DMS 273 (cell line): Measurements from ENCODE around the gene DDX46.
A peak's percentile ranks its signal among the peaks of the same experiment; 100 is the strongest.
"Not testable (repeated sequence)": the region's sequence is repeated elsewhere in the genome, so short reads cannot be mapped to it uniquely, and the experiment has no call there.

Experiments
- DNase-seq: peaks from one replicate; lab custom pipeline; 2025; ENCODE audit not compliant: unreplicated experiment; lab: John Stamatoyannopoulos, UW

DDX46 gene

DNA sequence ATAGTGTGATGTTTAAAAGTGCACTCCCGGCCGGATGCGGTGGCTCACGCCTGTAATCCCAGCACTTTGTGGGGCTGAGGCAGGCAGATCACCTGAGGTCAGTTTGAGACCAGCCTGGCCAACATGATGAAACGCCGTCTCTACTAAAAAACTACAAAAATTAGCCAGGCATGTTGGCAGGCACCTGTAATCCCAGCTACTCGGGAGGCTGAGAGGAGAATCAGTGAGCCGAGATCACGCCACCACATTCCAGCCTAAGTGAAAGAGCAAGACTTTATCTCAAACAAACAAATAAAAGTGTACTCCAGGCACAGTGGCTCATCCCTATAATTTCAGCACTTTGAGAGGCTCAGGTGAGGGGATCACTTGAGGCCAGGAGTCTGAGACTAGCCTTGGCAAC is 79.8 kb downstream of the DDX46 start:
- not testable (repeated sequence) for DNase-seq

GRCh38 chr5:134840811-134841210 is 82.2 kb downstream of the DDX46 start:
- no peak for DNase-seq

DNA sequence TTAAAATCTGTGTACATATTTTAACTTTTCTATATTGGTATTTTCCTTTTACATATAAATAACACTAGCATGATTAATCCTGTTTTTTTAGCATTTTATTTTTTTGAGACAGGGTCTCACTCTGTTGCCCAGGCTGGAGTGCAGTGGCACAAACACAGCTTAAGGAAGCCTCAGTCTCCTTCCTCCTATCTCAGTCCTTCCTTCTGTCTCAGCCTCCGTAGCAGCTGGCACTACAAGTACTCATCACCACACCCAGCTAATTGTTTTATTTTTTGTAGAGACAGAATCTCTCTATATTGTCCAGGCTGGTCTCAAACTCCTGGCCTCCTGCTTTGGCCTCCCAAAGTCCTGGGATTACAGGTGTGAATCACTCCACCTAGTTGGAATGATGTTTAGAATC is 85.7 kb downstream of the DDX46 start:
- DNase-seq, result no peak

DNA sequence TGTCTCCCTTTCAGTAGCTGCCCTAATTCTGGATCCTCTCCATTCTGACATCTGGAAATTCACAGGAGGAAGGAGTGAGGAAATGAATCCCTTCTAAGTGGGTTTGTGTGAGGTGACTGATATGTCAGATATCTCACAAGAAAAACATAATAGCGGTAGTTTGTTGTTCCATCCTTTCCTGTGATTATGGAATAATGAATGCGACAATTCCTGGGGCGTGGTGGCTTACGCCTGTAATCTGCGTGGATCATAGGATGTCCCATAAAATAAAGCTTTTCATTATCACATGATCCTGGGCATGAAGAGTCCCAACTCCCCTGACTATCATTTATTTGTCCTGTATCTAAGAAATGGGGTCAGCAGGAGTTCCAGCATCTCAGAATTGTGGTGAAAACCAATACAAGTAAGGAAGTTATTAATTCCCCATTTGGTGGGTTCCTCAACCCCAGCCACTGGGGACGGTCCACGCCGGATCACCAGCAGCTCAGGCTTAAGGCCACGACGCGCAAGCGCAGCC is 86.8 kb downstream of the DDX46 start:
- peak; percentile 56 for DNase-seq

- peak; percentile 99 for DNase-seq
Measured at GRCh38 chr5:134845852-134846640, 87.5 kb downstream of the DDX46 start, which contains the start of gene C5orf24. Gene C5orf24, plus strand, starts transcription at chr5:134845968. Its CDS starts 8,933 bp downstream, at chr5:134854901.

GRCh38 chr5:134846641-134846960 is 88.0 kb downstream of the DDX46 start:
- peak; percentile 69 for DNase-seq

- not testable (repeated sequence) for DNase-seq
Measured at GRCh38 chr5:134849434-134849933, 90.9 kb downstream of the DDX46 start.

- DNase-seq, result peak; percentile 54
Measured at GRCh38 chr5:134851307-134851923, 92.8 kb downstream of the DDX46 start.

GRCh38 chr5:134856465-134856864 is 97.9 kb downstream of the DDX46 start:
- DNase-seq, result not testable (repeated sequence)

GRCh38 chr5:134857401-134857800 is 98.8 kb downstream of the DDX46 start:
- no peak for DNase-seq

DNA sequence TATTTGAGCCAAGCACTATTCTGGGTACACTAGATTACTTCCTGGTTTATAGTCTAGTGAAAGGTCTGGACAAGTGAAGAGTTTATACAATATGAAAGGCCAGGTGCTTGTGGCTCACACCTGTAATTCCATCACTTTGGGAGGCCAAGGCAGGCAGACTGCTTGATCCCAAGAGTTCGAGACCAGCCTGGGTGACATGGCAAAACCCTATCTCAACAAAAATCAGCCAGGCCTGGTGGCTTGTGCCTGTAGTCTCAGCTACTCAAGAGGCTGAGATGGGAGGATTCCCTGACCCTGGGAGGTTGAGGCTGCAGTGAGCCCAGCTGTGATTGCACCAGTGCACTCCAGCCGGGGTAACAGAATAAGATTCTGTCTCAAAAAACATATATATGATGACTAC is 106.1 kb downstream of the DDX46 start:
- no peak for DNase-seq

GRCh38 chr5:134873494-134873893 is 114.9 kb downstream of the DDX46 start:
- DNase-seq, result peak; percentile 45

- peak; percentile 93 for DNase-seq
Measured at GRCh38 chr5:134873987-134874830, 115.6 kb downstream of the DDX46 start, which contains the start of gene TXNDC15. Gene TXNDC15, plus strand, starts transcription at chr5:134874371. Its CDS starts 57 bp downstream, at chr5:134874428.

GRCh38 chr5:134874831-134875655 is 116.5 kb downstream of the DDX46 start:
- peak; percentile 81 for DNase-seq

DNA sequence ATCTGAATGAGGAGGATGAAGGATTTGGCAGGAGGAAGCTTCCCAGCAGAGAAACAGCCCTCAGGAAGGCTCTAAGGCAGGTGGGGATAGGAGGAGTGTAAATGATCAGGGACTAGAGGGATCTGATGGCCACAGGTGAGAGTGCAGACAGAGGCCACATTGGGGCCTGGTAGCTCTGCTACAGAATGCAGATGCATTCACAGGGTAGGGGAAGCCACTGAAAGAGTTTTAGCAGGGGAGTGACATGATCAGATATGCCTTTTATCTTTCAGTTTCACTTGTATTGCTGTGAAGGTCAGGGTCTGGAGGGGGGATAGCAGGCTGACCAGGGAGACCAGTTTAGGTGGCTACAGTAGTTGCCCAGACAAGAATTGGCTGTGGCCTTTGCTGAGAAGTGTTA is 118.6 kb downstream of the DDX46 start:
- no peak for DNase-seq

GRCh38 chr5:134878403-134878802 is 119.8 kb downstream of the DDX46 start:
- DNase-seq, result no peak

GRCh38 chr5:134879456-134879855 is 120.9 kb downstream of the DDX46 start:
- DNase-seq, result no peak
